ENCODE data around the gene CAPN9.

DNA sequence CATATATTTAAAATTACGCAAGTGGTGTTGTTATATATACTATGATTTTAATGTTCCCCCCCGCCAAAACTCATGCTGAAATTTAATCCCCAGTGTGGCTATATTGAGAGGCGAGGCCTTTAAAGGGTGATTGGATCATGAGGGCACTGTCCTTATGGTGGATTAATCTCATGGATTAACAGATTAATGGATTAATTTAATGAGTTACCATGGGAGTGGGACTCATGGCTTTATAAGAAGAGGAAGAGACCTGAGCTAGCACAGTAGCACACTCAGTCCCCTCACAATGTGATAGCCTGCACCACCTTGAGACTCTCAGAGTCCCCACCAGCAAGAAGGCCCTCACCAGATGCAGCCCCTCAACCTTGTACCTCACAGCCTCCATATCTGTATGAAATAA, 86.3 kb downstream of the CAPN9 start:
- TF ChIP-seq, protein P1, sequence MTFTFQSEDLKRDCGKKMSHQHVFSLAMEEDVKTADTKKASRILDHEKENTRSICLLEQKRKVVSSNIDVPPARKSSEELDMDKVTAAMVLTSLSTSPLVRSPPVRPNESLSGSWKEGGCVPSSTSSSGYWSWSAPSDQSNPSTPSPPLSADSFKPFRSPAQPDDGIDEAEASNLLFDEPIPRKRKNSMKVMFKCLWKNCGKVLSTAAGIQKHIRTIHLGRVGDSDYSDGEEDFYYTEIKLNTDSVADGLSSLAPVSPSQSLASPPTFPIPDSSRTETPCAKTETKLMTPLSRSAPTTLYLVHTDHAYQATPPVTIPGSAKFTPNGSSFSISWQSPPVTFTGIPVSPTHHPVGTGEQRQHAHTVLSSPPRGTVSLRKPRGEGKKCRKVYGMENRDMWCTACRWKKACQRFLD (tag by site-specific recombination; IDR thresholded peaks at IDR 0.05), result no peak
- TF ChIP-seq ZBTB21 (tag by site-specific recombination; IDR thresholded peaks at IDR 0.05) (no peak), ZEB2 (tag by site-specific recombination; IDR thresholded peaks at IDR 0.05) (no peak), ZNF610 (tag by site-specific recombination; IDR thresholded peaks at IDR 0.05; ENCODE audit: borderline replicate concordance) (no peak), ZNF184 (tag by site-specific recombination; IDR thresholded peaks at IDR 0.05) (no peak), ZNF133 (tag by site-specific recombination; IDR thresholded peaks at IDR 0.05) (no peak), ZNF175 (tag by site-specific recombination; IDR thresholded peaks at IDR 0.05) (no peak), TCF7L2 (IDR thresholded peaks at IDR 0.05; ENCODE audit: borderline replicate concordance, low read depth, low read length) (no peak)
- TF ChIP-seq, protein P2, sequence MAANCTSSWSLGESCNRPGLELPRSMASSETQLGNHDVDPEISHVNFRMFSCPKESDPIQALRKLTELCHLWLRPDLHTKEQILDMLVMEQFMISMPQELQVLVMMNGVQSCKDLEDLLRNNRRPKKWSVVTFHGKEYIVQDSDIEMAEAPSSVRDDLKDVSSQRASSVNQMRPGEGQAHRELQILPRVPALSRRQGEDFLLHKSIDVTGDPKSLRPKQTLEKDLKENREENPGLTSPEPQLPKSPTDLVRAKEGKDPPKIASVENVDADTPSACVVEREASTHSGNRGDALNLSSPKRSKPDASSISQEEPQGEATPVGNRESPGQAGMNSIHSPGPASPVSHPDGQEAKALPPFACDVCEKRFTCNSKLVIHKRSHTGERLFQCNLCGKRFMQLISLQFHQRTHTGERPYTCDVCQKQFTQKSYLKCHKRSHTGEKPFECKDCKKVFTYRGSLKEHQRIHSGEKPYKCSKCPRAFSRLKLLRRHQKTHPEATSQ (tag by site-specific recombination; IDR thresholded peaks at IDR 0.05), result no peak
- TF ChIP-seq, protein P3, sequence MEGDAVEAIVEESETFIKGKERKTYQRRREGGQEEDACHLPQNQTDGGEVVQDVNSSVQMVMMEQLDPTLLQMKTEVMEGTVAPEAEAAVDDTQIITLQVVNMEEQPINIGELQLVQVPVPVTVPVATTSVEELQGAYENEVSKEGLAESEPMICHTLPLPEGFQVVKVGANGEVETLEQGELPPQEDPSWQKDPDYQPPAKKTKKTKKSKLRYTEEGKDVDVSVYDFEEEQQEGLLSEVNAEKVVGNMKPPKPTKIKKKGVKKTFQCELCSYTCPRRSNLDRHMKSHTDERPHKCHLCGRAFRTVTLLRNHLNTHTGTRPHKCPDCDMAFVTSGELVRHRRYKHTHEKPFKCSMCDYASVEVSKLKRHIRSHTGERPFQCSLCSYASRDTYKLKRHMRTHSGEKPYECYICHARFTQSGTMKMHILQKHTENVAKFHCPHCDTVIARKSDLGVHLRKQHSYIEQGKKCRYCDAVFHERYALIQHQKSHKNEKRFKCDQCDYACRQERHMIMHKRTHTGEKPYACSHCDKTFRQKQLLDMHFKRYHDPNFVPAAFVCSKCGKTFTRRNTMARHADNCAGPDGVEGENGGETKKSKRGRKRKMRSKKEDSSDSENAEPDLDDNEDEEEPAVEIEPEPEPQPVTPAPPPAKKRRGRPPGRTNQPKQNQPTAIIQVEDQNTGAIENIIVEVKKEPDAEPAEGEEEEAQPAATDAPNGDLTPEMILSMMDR (tag by site-specific recombination; IDR thresholded peaks at IDR 0.05), result no peak
- TF ChIP-seq, protein P4, sequence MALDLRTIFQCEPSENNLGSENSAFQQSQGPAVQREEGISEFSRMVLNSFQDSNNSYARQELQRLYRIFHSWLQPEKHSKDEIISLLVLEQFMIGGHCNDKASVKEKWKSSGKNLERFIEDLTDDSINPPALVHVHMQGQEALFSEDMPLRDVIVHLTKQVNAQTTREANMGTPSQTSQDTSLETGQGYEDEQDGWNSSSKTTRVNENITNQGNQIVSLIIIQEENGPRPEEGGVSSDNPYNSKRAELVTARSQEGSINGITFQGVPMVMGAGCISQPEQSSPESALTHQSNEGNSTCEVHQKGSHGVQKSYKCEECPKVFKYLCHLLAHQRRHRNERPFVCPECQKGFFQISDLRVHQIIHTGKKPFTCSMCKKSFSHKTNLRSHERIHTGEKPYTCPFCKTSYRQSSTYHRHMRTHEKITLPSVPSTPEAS (tag by site-specific recombination; IDR thresholded peaks at IDR 0.05), result no peak
- TF ChIP-seq, protein P5, sequence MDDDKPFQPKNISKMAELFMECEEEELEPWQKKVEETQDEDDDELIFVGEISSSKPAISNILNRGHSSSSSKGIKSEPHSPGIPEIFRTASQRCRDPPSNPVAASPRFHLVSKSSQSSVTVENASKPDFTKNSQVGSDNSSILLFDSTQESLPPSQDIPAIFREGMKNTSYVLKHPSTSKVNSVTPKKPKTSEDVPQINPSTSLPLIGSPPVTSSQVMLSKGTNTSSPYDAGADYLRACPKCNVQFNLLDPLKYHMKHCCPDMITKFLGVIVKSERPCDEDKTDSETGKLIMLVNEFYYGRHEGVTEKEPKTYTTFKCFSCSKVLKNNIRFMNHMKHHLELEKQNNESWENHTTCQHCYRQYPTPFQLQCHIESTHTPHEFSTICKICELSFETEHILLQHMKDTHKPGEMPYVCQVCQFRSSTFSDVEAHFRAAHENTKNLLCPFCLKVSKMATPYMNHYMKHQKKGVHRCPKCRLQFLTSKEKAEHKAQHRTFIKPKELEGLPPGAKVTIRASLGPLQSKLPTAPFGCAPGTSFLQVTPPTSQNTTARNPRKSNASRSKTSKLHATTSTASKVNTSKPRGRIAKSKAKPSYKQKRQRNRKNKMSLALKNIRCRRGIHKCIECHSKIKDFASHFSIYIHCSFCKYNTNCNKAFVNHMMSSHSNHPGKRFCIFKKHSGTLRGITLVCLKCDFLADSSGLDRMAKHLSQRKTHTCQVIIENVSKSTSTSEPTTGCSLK (tag by site-specific recombination; IDR thresholded peaks at IDR 0.05), result no peak
- TF ChIP-seq, protein P6, sequence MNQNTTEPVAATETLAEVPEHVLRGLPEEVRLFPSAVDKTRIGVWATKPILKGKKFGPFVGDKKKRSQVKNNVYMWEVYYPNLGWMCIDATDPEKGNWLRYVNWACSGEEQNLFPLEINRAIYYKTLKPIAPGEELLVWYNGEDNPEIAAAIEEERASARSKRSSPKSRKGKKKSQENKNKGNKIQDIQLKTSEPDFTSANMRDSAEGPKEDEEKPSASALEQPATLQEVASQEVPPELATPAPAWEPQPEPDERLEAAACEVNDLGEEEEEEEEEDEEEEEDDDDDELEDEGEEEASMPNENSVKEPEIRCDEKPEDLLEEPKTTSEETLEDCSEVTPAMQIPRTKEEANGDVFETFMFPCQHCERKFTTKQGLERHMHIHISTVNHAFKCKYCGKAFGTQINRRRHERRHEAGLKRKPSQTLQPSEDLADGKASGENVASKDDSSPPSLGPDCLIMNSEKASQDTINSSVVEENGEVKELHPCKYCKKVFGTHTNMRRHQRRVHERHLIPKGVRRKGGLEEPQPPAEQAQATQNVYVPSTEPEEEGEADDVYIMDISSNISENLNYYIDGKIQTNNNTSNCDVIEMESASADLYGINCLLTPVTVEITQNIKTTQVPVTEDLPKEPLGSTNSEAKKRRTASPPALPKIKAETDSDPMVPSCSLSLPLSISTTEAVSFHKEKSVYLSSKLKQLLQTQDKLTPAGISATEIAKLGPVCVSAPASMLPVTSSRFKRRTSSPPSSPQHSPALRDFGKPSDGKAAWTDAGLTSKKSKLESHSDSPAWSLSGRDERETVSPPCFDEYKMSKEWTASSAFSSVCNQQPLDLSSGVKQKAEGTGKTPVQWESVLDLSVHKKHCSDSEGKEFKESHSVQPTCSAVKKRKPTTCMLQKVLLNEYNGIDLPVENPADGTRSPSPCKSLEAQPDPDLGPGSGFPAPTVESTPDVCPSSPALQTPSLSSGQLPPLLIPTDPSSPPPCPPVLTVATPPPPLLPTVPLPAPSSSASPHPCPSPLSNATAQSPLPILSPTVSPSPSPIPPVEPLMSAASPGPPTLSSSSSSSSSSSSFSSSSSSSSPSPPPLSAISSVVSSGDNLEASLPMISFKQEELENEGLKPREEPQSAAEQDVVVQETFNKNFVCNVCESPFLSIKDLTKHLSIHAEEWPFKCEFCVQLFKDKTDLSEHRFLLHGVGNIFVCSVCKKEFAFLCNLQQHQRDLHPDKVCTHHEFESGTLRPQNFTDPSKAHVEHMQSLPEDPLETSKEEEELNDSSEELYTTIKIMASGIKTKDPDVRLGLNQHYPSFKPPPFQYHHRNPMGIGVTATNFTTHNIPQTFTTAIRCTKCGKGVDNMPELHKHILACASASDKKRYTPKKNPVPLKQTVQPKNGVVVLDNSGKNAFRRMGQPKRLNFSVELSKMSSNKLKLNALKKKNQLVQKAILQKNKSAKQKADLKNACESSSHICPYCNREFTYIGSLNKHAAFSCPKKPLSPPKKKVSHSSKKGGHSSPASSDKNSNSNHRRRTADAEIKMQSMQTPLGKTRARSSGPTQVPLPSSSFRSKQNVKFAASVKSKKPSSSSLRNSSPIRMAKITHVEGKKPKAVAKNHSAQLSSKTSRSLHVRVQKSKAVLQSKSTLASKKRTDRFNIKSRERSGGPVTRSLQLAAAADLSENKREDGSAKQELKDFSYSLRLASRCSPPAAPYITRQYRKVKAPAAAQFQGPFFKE (tag by site-specific recombination; IDR thresholded peaks at IDR 0.05; ENCODE audit: borderline replicate concordance), result no peak
- TF ChIP-seq, protein P7, sequence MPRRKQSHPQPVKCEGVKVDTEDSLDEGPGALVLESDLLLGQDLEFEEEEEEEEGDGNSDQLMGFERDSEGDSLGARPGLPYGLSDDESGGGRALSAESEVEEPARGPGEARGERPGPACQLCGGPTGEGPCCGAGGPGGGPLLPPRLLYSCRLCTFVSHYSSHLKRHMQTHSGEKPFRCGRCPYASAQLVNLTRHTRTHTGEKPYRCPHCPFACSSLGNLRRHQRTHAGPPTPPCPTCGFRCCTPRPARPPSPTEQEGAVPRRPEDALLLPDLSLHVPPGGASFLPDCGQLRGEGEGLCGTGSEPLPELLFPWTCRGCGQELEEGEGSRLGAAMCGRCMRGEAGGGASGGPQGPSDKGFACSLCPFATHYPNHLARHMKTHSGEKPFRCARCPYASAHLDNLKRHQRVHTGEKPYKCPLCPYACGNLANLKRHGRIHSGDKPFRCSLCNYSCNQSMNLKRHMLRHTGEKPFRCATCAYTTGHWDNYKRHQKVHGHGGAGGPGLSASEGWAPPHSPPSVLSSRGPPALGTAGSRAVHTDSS (tag by site-specific recombination; IDR thresholded peaks at IDR 0.05), result no peak
